Activated T-cell treated with anti-CD3 and anti-CD28 coated beads for 4 hours (primary cell): ENCODE results near the gene RPS2.

ENCODE experiments used
- DNase-seq: peaks from one replicate; pipeline ENCODE4 v3.0.0-alpha.2; 2020

RPS2 gene

GRCh38 chr16:1918351-1919326, 46.0 kb downstream of the RPS2 start, which contains the start of gene HS3ST6:
Gene HS3ST6, minus strand, starts transcription at chr16:1918415. Its CDS starts 92 bp downstream, at chr16:1918323.
- no peak for DNase-seq

GRCh38 chr16:1917665-1918350, 46.8 kb downstream of the RPS2 start:
- no peak for DNase-seq

GRCh38 chr16:1917056-1917664, 47.5 kb downstream of the RPS2 start:
- DNase-seq = no peak

GRCh38 chr16:1916640-1916990, 48.0 kb downstream of the RPS2 start:
- no peak for DNase-seq

- DNase-seq = no peak
Measured at GRCh38 chr16:1915732-1916639, 48.6 kb downstream of the RPS2 start.

- no peak for DNase-seq
Measured at GRCh38 chr16:1914988-1915387, 49.6 kb downstream of the RPS2 start.

- DNase-seq = no peak
Measured at GRCh38 chr16:1914084-1914608, 50.5 kb downstream of the RPS2 start.

- no peak for DNase-seq
Measured at GRCh38 chr16:1913327-1914083, 51.1 kb downstream of the RPS2 start.

- no peak for DNase-seq
Measured at GRCh38 chr16:1912215-1912543, 52.4 kb downstream of the RPS2 start.
